Coronary artery (tissue), 2 donors: ENCODE results near the gene THADA.

Source experiments
- DNase-seq: peaks from one replicate; pipeline ENCODE4 v3.0.0-alpha.2; 2017; ENCODE audit warnings: low spot score
- H3K27ac ChIP-seq, 2 donors: fragments of 200-600 bp; sonication (generic); one replicate each; pipeline ENCODE4 v1.5.1; 2016 to 2019
- H3K4me3 ChIP-seq: fragments of 200-600 bp; sonication (generic); 2 replicates; pipeline ENCODE4 v1.5.1; 2016; ENCODE audit warnings: mild to moderate bottlenecking, moderate library complexity
- TF ChIP-seq, protein P1 (sequence below): fragments of 200-600 bp; sonication (generic); IDR thresholded peaks from one replicate; pipeline ENCODE4 v1.5.1; 2019; ENCODE audit warnings: antibody characterized with exemption

The THADA gene

DNA sequence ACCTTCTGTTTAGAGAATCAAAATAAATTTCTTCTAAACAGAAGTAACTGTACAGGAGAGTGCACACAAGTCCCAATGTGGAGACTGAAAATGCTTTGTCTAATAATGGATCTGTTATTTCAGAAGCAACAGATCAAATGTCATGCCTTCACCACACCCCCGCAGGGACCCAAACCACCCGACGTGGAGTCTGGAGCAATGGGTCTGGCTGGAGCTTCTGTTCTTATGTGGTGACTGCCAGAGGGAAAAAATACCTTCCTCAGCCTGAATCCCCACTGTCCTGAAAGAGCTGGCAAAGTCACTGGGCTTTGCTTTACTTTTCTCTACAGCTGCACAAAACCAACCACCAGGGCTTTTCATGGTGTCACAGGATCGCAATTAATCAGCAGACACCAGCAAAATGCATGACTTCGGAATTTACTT is 250.4 kb downstream of the THADA start:
- no peak overlapping the region for H3K4me3 ChIP-seq
- DNase-seq: no peak
- TF ChIP-seq, protein P1, sequence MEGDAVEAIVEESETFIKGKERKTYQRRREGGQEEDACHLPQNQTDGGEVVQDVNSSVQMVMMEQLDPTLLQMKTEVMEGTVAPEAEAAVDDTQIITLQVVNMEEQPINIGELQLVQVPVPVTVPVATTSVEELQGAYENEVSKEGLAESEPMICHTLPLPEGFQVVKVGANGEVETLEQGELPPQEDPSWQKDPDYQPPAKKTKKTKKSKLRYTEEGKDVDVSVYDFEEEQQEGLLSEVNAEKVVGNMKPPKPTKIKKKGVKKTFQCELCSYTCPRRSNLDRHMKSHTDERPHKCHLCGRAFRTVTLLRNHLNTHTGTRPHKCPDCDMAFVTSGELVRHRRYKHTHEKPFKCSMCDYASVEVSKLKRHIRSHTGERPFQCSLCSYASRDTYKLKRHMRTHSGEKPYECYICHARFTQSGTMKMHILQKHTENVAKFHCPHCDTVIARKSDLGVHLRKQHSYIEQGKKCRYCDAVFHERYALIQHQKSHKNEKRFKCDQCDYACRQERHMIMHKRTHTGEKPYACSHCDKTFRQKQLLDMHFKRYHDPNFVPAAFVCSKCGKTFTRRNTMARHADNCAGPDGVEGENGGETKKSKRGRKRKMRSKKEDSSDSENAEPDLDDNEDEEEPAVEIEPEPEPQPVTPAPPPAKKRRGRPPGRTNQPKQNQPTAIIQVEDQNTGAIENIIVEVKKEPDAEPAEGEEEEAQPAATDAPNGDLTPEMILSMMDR: no peak
- H3K27ac ChIP-seq: peak overlapping the region; percentile 87

- DNase-seq: no peak
- peak overlapping the region; percentile 2 for H3K4me3 ChIP-seq
- peak overlapping the region; percentile 87 for H3K27ac ChIP-seq
- TF ChIP-seq, protein P1: no peak
Measured at GRCh38 chr2:43344868-43345373, 250.9 kb downstream of the THADA start.

- peak; percentile 85 for DNase-seq
- Histone ChIP-seq H3K27ac (peak overlapping the region; percentile 87), H3K4me3 (no peak overlapping the region)
- TF ChIP-seq, protein P1: no peak
Measured at GRCh38 chr2:43343573-43344304, 252.1 kb downstream of the THADA start.

DNA sequence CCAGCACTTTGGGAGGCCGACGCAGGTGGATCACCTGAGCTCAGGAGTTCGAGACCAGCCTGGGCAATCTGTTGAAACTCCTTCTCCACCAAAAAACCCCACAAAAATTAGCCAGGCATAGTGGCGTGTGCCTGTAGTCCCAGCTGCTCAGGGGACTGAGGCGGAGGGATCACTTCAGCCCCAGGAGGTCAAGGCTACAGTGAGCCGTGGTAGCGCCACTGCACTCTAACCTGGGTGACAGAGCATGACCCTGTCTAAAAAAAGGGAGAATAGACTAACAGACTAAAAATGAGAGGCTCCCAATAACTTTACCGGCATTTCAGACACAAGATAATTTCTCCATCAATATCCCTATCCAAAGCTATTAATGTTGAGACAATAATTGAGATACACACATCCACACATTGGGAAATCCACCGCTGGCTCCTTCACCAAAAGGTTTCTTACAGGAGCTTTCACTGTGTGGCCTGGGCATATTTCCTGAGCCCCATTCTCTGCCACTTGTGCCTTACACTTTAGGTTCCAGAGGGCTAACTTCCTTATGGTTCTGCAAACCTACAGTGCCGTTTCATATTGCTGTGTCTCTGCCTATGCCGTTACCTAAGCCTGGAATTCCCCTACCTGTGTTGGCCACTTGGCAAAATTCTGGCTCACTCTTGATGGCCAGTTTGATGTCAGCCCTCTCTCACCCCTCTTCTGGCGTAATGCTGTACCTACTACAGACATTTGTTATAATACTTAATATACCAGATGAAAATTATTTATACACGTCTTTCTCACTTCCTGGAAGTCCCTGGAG is 253.7 kb downstream of the THADA start:
- TF ChIP-seq, protein P1: no peak
- H3K4me3 ChIP-seq: no peak overlapping the region
- DNase-seq: no peak
- peak overlapping the region; percentile 63 to 87 for H3K27ac ChIP-seq

- Histone ChIP-seq H3K4me3 (no peak overlapping the region), H3K27ac (peak overlapping the region; percentile 46 to 63)
- TF ChIP-seq, protein P1: no peak
- DNase-seq: no peak
Measured at GRCh38 chr2:43340945-43341356, 254.9 kb downstream of the THADA start.

DNA sequence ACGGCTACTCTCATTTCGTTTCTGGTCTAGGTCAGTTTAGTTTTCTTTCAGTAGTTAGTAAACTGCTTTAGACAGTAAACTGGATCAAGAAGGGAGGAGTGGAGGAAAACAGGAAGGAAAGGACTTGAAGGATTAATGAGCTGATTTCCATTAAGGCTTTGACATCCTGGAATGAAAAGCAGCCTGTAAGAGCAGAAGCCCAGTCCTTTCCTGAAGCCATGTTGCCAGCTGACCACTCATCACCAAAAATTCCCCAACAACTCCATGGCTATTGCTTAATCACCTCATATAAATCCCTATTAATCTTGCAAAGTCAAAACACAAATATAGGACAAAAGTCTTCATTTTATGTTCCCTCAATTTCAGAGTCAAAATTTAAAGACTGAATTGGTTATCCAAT is 255.8 kb downstream of the THADA start:
- TF ChIP-seq, protein P1: no peak
- H3K4me3 ChIP-seq: no peak overlapping the region
- H3K27ac ChIP-seq: peak overlapping the region; percentile 38 to 43
- DNase-seq: no peak
